ENCODE results near the gene ARL3.

The ARL3 gene

DNA sequence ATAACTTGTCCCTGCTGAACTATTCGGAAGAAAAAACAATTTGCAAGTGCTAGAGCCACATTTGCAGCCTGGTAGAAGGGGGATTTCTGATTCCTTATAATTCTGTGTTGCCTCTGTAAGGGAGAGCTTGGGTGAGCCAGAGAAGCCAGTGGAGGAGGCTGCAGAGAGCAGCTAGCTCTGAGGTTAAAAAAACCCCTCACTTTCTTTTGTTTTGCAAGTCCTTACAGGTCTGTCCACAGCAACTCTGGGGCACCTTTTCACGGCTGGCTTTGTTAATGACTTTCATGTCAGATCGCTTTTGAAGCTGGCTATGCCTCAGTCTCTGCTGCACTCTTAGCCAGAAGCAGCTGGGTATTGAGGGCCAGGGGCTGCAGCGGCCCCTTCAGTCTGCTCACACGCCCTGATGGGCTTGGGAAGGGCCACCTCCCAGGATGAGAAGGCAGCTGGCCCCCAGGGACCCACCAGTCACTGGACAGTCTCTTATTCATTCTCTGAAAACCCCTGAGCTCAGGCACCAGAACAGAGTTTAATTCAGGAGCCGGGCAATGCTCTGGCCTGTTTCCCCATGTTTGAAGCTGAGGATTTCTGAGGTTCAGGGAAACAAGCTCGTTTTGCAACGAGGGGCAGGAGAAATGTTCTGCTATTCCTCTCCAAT lies 39.1 kb downstream of the ARL3 start:
- H2BK120ac ChIP-seq (ENCODE audit: insufficient read depth, low read length, poor library complexity), result peak overlapping the region; percentile 67
- H3K18ac ChIP-seq (ENCODE audit: low read length), result peak overlapping the region; percentile 84
- H3K4me3 ChIP-seq (ENCODE audit: low read depth, low read length), result no peak overlapping the region
- peak overlapping the region; percentile 82 for H4K91ac ChIP-seq (ENCODE audit: low read depth, low read length)
- no peak overlapping the region for H3K9ac ChIP-seq (ENCODE audit: low read length)
- WGBS (ENCODE audit: extremely low coverage, insufficient coverage, insufficient read length), result no CpG with 5 or more reads among the region's 8 CpGs
- peak overlapping the region; percentile 69 for H2AK5ac ChIP-seq (ENCODE audit: low read length)
- peaks cover 19% of the 10 kb centered on the region for H3K79me1 ChIP-seq (ENCODE audit: low read length)
- no peaks in the 10 kb centered on the region for H3K36me3 ChIP-seq (ENCODE audit: control insufficient read depth in 1 of 2, insufficient read depth in 2 of 2, low read length in 2 of 2)
- H3K14ac ChIP-seq (ENCODE audit: low read length), result peak overlapping the region; percentile 52
- H3K4me2 ChIP-seq (ENCODE audit: low read length), result peak overlapping the region; percentile 48
- H3K9me3 ChIP-seq (ENCODE audit: insufficient read depth, low read depth, low read length), result no peaks in the 10 kb centered on the region
- no peak overlapping the region for H3K23ac ChIP-seq (ENCODE audit: low read length)
- no peak overlapping the region for H3K4ac ChIP-seq (ENCODE audit: low read depth, low read length)
- peaks cover 31 to 38% of the 10 kb centered on the region in 2 experiments for H3K4me1 ChIP-seq (ENCODE audit: control insufficient read depth in 1 of 2, insufficient read depth in 2 of 2, low read length in 2 of 2)
- no peak for DNase-seq
- peak overlapping the region; percentile 82 for H3K27ac ChIP-seq (ENCODE audit: low read depth, low read length)
- peak overlapping the region; percentile 72 for H2BK12ac ChIP-seq (ENCODE audit: low read length)
- peak overlapping the region; percentile 77 for H2BK5ac ChIP-seq (ENCODE audit: low read depth, low read length, poor library complexity)
- peak overlapping the region; percentile 8 for H4K12ac ChIP-seq (ENCODE audit: low read depth, low read length)
- H2AFZ ChIP-seq (ENCODE audit: insufficient read depth, low read length, poor library complexity), result no peak overlapping the region
- H3K27me3 ChIP-seq (ENCODE audit: insufficient read depth, low read length), result no peaks in the 10 kb centered on the region
- peak overlapping the region; percentile 63 for H4K8ac ChIP-seq (ENCODE audit: low read depth, low read length)
- H3K79me2 ChIP-seq (ENCODE audit: control insufficient read depth, insufficient read depth, low read length, poor library complexity), result peaks cover 2% of the 10 kb centered on the region

GRCh38 chr10:102674566-102674965 lies 39.6 kb downstream of the ARL3 start:
- Histone ChIP-seq H3K79me2 (ENCODE audit: control insufficient read depth, insufficient read depth, low read length, poor library complexity) (peaks cover 2% of the 10 kb centered on the region), H3K9me3 (ENCODE audit: insufficient read depth, low read depth, low read length) (no peaks in the 10 kb centered on the region)
- WGBS (ENCODE audit: extremely low coverage, insufficient coverage, insufficient read length), result no CpG with 5 or more reads among the region's 2 CpGs

DNA sequence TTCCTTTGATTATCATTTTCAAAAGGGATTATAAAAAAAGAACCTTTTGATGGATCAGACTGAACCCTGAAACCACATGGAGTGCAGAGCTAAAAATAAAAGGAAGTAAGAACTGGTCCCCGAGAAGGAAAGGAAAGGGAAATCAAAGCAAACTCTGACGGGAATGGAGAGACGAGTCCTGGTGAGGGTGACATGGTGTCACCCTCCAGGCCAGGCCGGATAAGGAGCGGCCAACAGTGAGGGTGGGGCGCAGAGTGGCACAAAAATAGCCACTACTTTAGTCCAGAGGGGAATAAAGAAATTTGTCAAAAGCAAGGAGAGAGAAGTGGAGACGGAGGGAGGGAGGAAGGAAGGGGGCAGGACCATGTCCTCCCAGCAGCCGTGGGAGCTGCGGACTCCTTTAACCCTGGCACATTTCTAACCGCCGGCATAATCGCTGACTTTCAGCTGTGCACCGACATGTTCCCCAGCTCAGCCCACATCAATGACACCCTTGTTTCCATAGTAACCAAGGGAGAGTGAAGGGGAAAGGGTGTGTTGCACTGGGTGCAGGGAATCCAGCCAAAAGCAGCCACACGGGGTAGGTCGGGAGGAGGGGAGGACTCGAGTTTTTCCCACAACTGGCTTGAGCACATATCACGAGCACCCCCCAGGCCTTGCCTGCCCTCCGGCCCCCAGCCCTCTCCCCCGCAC lies 40.2 kb downstream of the ARL3 start:
- Histone ChIP-seq H3K4me2 (ENCODE audit: low read length) (peak overlapping the region; percentile 17), H4K8ac (ENCODE audit: low read depth, low read length) (no peak overlapping the region), H4K91ac (ENCODE audit: low read depth, low read length) (peak overlapping the region; percentile 26), H3K9me3 (ENCODE audit: insufficient read depth, low read depth, low read length) (no peaks in the 10 kb centered on the region), H3K79me2 (ENCODE audit: control insufficient read depth, insufficient read depth, low read length, poor library complexity) (peaks cover 2% of the 10 kb centered on the region), H2AK5ac (ENCODE audit: low read length) (peak overlapping the region; percentile 18), H3K23ac (ENCODE audit: low read length) (no peak overlapping the region), H3K79me1 (ENCODE audit: low read length) (peaks cover 19% of the 10 kb centered on the region), H3K9ac (ENCODE audit: low read length) (no peak overlapping the region), H2BK12ac (ENCODE audit: low read length) (peak overlapping the region; percentile 63), H3K4ac (ENCODE audit: low read depth, low read length) (no peak overlapping the region), H3K27ac (ENCODE audit: low read depth, low read length) (no peak overlapping the region), H2BK120ac (ENCODE audit: insufficient read depth, low read length, poor library complexity) (peak overlapping the region; percentile 10), H3K14ac (ENCODE audit: low read length) (no peak overlapping the region), H3K18ac (ENCODE audit: low read length) (peak overlapping the region; percentile 57), H3K4me3 (ENCODE audit: low read depth, low read length) (no peak overlapping the region), H3K4me1 (ENCODE audit: control insufficient read depth in 1 of 2, insufficient read depth in 2 of 2, low read length in 2 of 2) (peaks cover 31 to 44% of the 10 kb centered on the region in 2 experiments), H3K36me3 (ENCODE audit: control insufficient read depth in 1 of 2, insufficient read depth in 2 of 2, low read length in 2 of 2) (no peaks in the 10 kb centered on the region), H2AFZ (ENCODE audit: insufficient read depth, low read length, poor library complexity) (no peak overlapping the region), H2BK5ac (ENCODE audit: low read depth, low read length, poor library complexity) (no peak overlapping the region), H3K27me3 (ENCODE audit: insufficient read depth, low read length) (no peaks in the 10 kb centered on the region), H4K12ac (ENCODE audit: low read depth, low read length) (no peak overlapping the region)
- no CpG with 5 or more reads among the region's 19 CpGs for WGBS (ENCODE audit: extremely low coverage, insufficient coverage, insufficient read length)
- peak in 1 of 2 donors; percentile 52 for DNase-seq

More at GRCh38 chr10:102674566-102674965, 39.6 kb downstream of the ARL3 start:
- Histone ChIP-seq H3K9ac (ENCODE audit: low read length) (no peak overlapping the region), H3K23ac (ENCODE audit: low read length) (no peak overlapping the region), H4K91ac (ENCODE audit: low read depth, low read length) (peak overlapping the region; percentile 29), H2AK5ac (ENCODE audit: low read length) (no peak overlapping the region), H3K18ac (ENCODE audit: low read length) (no peak overlapping the region), H3K14ac (ENCODE audit: low read length) (no peak overlapping the region), H3K4ac (ENCODE audit: low read depth, low read length) (no peak overlapping the region), H3K4me2 (ENCODE audit: low read length) (no peak overlapping the region), H3K4me3 (ENCODE audit: low read depth, low read length) (no peak overlapping the region), H2BK12ac (ENCODE audit: low read length) (no peak overlapping the region), H3K36me3 (ENCODE audit: control insufficient read depth in 1 of 2, insufficient read depth in 2 of 2, low read length in 2 of 2) (no peaks in the 10 kb centered on the region), H2BK5ac (ENCODE audit: low read depth, low read length, poor library complexity) (no peak overlapping the region), H3K79me1 (ENCODE audit: low read length) (peaks cover 19% of the 10 kb centered on the region), H3K27ac (ENCODE audit: low read depth, low read length) (peak overlapping the region; percentile 82), H4K12ac (ENCODE audit: low read depth, low read length) (no peak overlapping the region), H2BK120ac (ENCODE audit: insufficient read depth, low read length, poor library complexity) (peak overlapping the region; percentile 37), H4K8ac (ENCODE audit: low read depth, low read length) (no peak overlapping the region), H3K4me1 (ENCODE audit: control insufficient read depth in 1 of 2, insufficient read depth in 2 of 2, low read length in 2 of 2) (peaks cover 31 to 42% of the 10 kb centered on the region in 2 experiments), H3K27me3 (ENCODE audit: insufficient read depth, low read length) (no peaks in the 10 kb centered on the region), H2AFZ (ENCODE audit: insufficient read depth, low read length, poor library complexity) (no peak overlapping the region)
- DNase-seq, result no peak

GRCh38 chr10:102673236-102673818 lies 40.9 kb downstream of the ARL3 start:
- H3K9me3 ChIP-seq (ENCODE audit: insufficient read depth, low read depth, low read length), result no peaks in the 10 kb centered on the region
- no peak overlapping the region for H3K23ac ChIP-seq (ENCODE audit: low read length)
- no peak overlapping the region for H2BK12ac ChIP-seq (ENCODE audit: low read length)
- no peak overlapping the region for H3K4ac ChIP-seq (ENCODE audit: low read depth, low read length)
- peaks cover 19% of the 10 kb centered on the region for H3K79me1 ChIP-seq (ENCODE audit: low read length)
- H3K4me3 ChIP-seq (ENCODE audit: low read depth, low read length), result no peak overlapping the region
- H2BK5ac ChIP-seq (ENCODE audit: low read depth, low read length, poor library complexity), result no peak overlapping the region
- H3K14ac ChIP-seq (ENCODE audit: low read length), result no peak overlapping the region
- peaks cover 31 to 42% of the 10 kb centered on the region in 2 experiments for H3K4me1 ChIP-seq (ENCODE audit: control insufficient read depth in 1 of 2, insufficient read depth in 2 of 2, low read length in 2 of 2)
- no peak overlapping the region for H4K91ac ChIP-seq (ENCODE audit: low read depth, low read length)
- peaks cover 2% of the 10 kb centered on the region for H3K79me2 ChIP-seq (ENCODE audit: control insufficient read depth, insufficient read depth, low read length, poor library complexity)
- H2AFZ ChIP-seq (ENCODE audit: insufficient read depth, low read length, poor library complexity), result no peak overlapping the region
- no peak overlapping the region for H3K18ac ChIP-seq (ENCODE audit: low read length)
- no peak overlapping the region for H4K12ac ChIP-seq (ENCODE audit: low read depth, low read length)
- no peak overlapping the region for H3K27ac ChIP-seq (ENCODE audit: low read depth, low read length)
- no peak overlapping the region for H2BK120ac ChIP-seq (ENCODE audit: insufficient read depth, low read length, poor library complexity)
- H3K36me3 ChIP-seq (ENCODE audit: control insufficient read depth in 1 of 2, insufficient read depth in 2 of 2, low read length in 2 of 2), result no peaks in the 10 kb centered on the region
- no CpG with 5 or more reads among the region's 13 CpGs for WGBS (ENCODE audit: extremely low coverage, insufficient coverage, insufficient read length)
- no peaks in the 10 kb centered on the region for H3K27me3 ChIP-seq (ENCODE audit: insufficient read depth, low read length)
- H2AK5ac ChIP-seq (ENCODE audit: low read length), result no peak overlapping the region
- H3K9ac ChIP-seq (ENCODE audit: low read length), result no peak overlapping the region
- H3K4me2 ChIP-seq (ENCODE audit: low read length), result no peak overlapping the region
- H4K8ac ChIP-seq (ENCODE audit: low read depth, low read length), result no peak overlapping the region
- no peak for DNase-seq

All from trophoblast cell (in vitro differentiated cells and primary cell).